Endothelial cell of umbilical vein (primary cell): ENCODE measurements around the gene PIEZO2. TPM values are rescaled to one million over a fixed set of nuclear protein-coding genes. Genes with fewer than 3 reads are reported as not detected.

Source experiments
- BruUV-seq: library from RNA; stranded (reverse); fragments of 400-500 nt; replicated peaks from 2 replicates; lab custom pipeline; 2021; lab: Mats Ljungman, UMichigan
- CTCF ChIA-PET: fragments of 300-600, 350-600 bp; sonication (Branson Sonifier 250); formaldehyde crosslinking; loops from one replicate; lab custom pipeline; 2021; ENCODE audit warnings: antibody characterized with exemption, inconsistent platforms; lab: Charles Lee
- POLR2A ChIA-PET: fragments of 300-600, 350-600 bp; sonication (Branson Sonifier 250); formaldehyde crosslinking; loops from one replicate; lab custom pipeline; 2021; ENCODE audit warnings: antibody characterized with exemption, inconsistent platforms; lab: Charles Lee
- DNase-seq: peaks from one replicate; pipeline ENCODE4 v3.0.0-alpha.2; 2011; ENCODE audit warnings: low read depth, low spot score
- FAIRE-seq: peaks from 2 replicates; lab custom pipeline; 2011; peaks lifted over from hg19 to GRCh38; lab: Jason Lieb, UNC
- H2AFZ ChIP-seq: 2 replicates; pipeline ENCODE4 v1.6.0; 2012; ENCODE audit warnings: low read depth, low read length, control low read depth, inconsistent platforms
- H3K27ac ChIP-seq: 2 replicates; pipeline ENCODE4 v1.5.1; 2011; ENCODE audit warnings: low read depth, mild to moderate bottlenecking, control low read depth, low read length, moderate library complexity; ENCODE audit not compliant: insufficient read depth
- H3K27me3 ChIP-seq, 2 experiments: 2 replicates each; pipeline versions ENCODE4 v1.6.0 to v1.6.1; 2011; ENCODE audit warnings: low read length in 2 of 2, mixed read lengths in 1 of 2; ENCODE audit not compliant: control insufficient read depth in 2 of 2, insufficient read depth in 2 of 2
- H3K36me3 ChIP-seq, 2 experiments: 2 replicates in 1 of 2; 3 replicates in 1 of 2; pipeline ENCODE4 v1.5.1; 2011; ENCODE audit warnings: low read length in 2 of 2, mild to moderate bottlenecking in 1 of 2, moderate library complexity in 1 of 2; ENCODE audit not compliant: control insufficient read depth in 2 of 2, insufficient read depth in 2 of 2; ENCODE audit errors: extremely low read depth in 1 of 2
- H3K4me1 ChIP-seq: 3 replicates; pipeline ENCODE4 v1.5.1; 2011; ENCODE audit warnings: mild to moderate bottlenecking, low read length; ENCODE audit not compliant: control insufficient read depth, insufficient read depth; ENCODE audit errors: extremely low read depth
- H3K4me2 ChIP-seq: 2 replicates; pipeline ENCODE4 v1.6.1; 2011; ENCODE audit warnings: low read length, control low read depth, mixed read lengths; ENCODE audit not compliant: insufficient read depth
- H3K4me3 ChIP-seq, 3 experiments: fragments of 200-600 bp in 1 of 3; sonication (generic), shearing (Covaris generic) in 1 of 3; replicated peaks in 1 of 3; 2 replicates each; pipeline ENCODE4 v1.5.1; 2011 to 2016; ENCODE audit warnings: control low read depth in 3 of 3, low read length in 3 of 3, mild to moderate bottlenecking in 2 of 3, inconsistent platforms in 1 of 3, low read depth in 1 of 3, moderate library complexity in 1 of 3; ENCODE audit not compliant: insufficient read depth in 1 of 3
- H3K79me2 ChIP-seq: 2 replicates; pipeline ENCODE4 v1.6.0; 2012; ENCODE audit warnings: low read length, inconsistent platforms; ENCODE audit not compliant: control insufficient read depth, insufficient read depth
- H3K9ac ChIP-seq: replicated peaks from 2 replicates; pipeline ENCODE3; 2011; ENCODE audit warnings: low read length, control low read depth; ENCODE audit not compliant: insufficient read depth; ENCODE audit errors: extremely low read depth
- H3K9me1 ChIP-seq: replicated peaks from 3 replicates; pipeline ENCODE4 v1.6.0; 2011; ENCODE audit warnings: mild to moderate bottlenecking, low read length; ENCODE audit not compliant: control insufficient read depth, insufficient read depth; ENCODE audit errors: extremely low read depth
- H3K9me3 ChIP-seq: replicated peaks from 2 replicates; pipeline ENCODE4 v1.5.1; 2012; ENCODE audit warnings: low read length, inconsistent platforms; ENCODE audit not compliant: control insufficient read depth, insufficient read depth
- H4K20me1 ChIP-seq: replicated peaks from 2 replicates; pipeline ENCODE3; 2011; ENCODE audit warnings: mild to moderate bottlenecking, low read length; ENCODE audit not compliant: control insufficient read depth, insufficient read depth; ENCODE audit errors: extremely low read depth
- EZH2 ChIP-seq: IDR thresholded peaks from 2 replicates; pipeline ENCODE4 v1.6.1; 2012; ENCODE audit warnings: borderline replicate concordance, low read depth, mild to moderate bottlenecking, moderate library complexity, low read length, inconsistent platforms; ENCODE audit not compliant: severe bottlenecking
- FOS ChIP-seq: IDR thresholded peaks from 2 replicates; pipeline ENCODE4 v1.6.1; 2011; ENCODE audit warnings: mild to moderate bottlenecking, low read length, moderate library complexity, borderline replicate concordance; ENCODE audit not compliant: insufficient read depth
- GATA2 ChIP-seq: IDR thresholded peaks from 2 replicates; pipeline ENCODE4 v1.7.0; 2011; ENCODE audit warnings: low read depth, mild to moderate bottlenecking, moderate library complexity, mixed read lengths, low read length; ENCODE audit not compliant: insufficient read length, insufficient read depth
- JUN ChIP-seq: IDR thresholded peaks from 2 replicates; pipeline ENCODE4 v1.6.1; 2011; ENCODE audit warnings: borderline replicate concordance, low read depth; ENCODE audit not compliant: insufficient read length, insufficient read depth
- MYC ChIP-seq: IDR thresholded peaks from one replicate; pipeline ENCODE4 v1.6.1; 2011; ENCODE audit warnings: mild to moderate bottlenecking, low read depth, low read length
- POLR2A ChIP-seq: IDR thresholded peaks from 2 replicates; pipeline ENCODE4 v1.6.1; 2012; ENCODE audit warnings: low read depth, mild to moderate bottlenecking, control low read depth, low read length
- POLR2AphosphoS5 ChIP-seq: IDR thresholded peaks from 2 replicates; pipeline ENCODE4 v1.6.1; 2012; ENCODE audit warnings: low read depth, mild to moderate bottlenecking, control low read depth, low read length, moderate library complexity; ENCODE audit not compliant: insufficient read depth
- dilution Hi-C: fragments of 300-500 bp; cut with MboI; formaldehyde crosslinking; loops from one replicate; pipeline ENCODE4 v1.15.0; 2019; ENCODE audit warnings: low sequenced_read_pairs; ENCODE audit not compliant: extremely low pct_ligation_motif_present
- intact Hi-C: fragments of 100-400 bp; cut with micrococcal nuclease; formaldehyde crosslinking; loops from one replicate; pipeline ENCODE4 v1.10.0; 2022
- polyA plus RNA-seq, 4 experiments: library from polyadenylated mRNA; depleted of rRNA in 3 of 4; stranded (reverse) in 3 of 4; unstranded in 1 of 4; fragments of >200 nt; gene quantifications; 2 replicates each; pipeline versions ENCODE4 v1.2.1 to v1.2.3, GENCODE V29; 2011 to 2012; ENCODE audit warnings: missing spikeins in 1 of 4
- total RNA-seq: library from RNA; stranded (reverse); gene quantifications from 2 replicates; pipeline ENCODE4 v1.2.3, GENCODE V29; 2021
- TF ChIP-seq, protein P1 (sequence below), 2 donors: IDR thresholded peaks; 1 replicate in 1 of 2; 2 replicates in 1 of 2; pipeline ENCODE4 v1.5.1; 2011; ENCODE audit warnings: low read length in 2 of 2, mild to moderate bottlenecking in 2 of 2, moderate library complexity in 2 of 2, control low read depth in 1 of 2, inconsistent platforms in 1 of 2, low read depth in 1 of 2; ENCODE audit not compliant: insufficient read depth in 1 of 2; ENCODE audit errors: extremely low read depth in 1 of 2
- TF ChIP-seq, protein P2 (sequence below): IDR thresholded peaks from 2 replicates; pipeline ENCODE4 v1.6.1; 2011; ENCODE audit not compliant: insufficient read depth, insufficient read length

PIEZO2 gene
- total and polyA plus RNA-seq, 2 donors (not counting 3 experiments of a cell fraction or from before 2014, with no cell fraction given), result 1.7 to 11.2 TPM

DNA sequence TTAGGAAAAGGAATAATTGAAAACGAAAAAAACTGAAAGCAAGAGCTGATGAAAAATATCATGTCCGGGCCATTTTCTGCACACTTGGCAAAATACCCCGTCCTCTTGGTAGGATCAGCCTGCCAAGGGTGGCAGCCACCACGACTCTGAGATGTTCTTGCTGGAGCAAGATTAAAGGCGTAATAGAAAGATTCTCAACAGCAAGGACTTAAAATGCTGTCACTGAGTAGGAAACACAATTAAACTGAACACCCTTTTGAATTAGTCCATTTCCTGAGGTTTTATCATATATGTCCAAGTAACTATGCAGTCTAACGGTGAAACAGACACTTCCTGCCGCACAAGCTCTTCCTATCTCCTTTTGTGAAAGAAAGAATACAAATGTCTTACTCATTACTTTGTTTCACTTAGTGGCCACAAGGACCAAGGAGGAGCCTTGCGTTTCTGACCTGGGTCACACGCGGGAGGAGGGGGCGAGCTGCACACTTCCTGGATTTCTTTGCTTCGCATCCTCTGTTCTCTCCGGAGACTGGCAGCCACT lies 222.7 kb downstream of the PIEZO2 start:
- intact Hi-C loops, result loop anchor here (1.0 to 5.0 kb wide), 7 partner anchors 13 to 954 kb away; no protein-coding TSS in a partner anchor
- H3K4me1 ChIP-seq, result peaks cover 48% of the 10 kb centered on the region
- no peaks in the 10 kb centered on the region for H3K9me3 ChIP-seq
- peak; percentile 86 for FAIRE-seq
- TF ChIP-seq FOS (peak; percentile 78), GATA2 (peak; percentile 89), POLR2AphosphoS5 (peak; percentile 83), MYC (no peak), JUN (peak; percentile 6), POLR2A (peak; percentile 36), EZH2 (no peak)
- TF ChIP-seq, protein P1, sequence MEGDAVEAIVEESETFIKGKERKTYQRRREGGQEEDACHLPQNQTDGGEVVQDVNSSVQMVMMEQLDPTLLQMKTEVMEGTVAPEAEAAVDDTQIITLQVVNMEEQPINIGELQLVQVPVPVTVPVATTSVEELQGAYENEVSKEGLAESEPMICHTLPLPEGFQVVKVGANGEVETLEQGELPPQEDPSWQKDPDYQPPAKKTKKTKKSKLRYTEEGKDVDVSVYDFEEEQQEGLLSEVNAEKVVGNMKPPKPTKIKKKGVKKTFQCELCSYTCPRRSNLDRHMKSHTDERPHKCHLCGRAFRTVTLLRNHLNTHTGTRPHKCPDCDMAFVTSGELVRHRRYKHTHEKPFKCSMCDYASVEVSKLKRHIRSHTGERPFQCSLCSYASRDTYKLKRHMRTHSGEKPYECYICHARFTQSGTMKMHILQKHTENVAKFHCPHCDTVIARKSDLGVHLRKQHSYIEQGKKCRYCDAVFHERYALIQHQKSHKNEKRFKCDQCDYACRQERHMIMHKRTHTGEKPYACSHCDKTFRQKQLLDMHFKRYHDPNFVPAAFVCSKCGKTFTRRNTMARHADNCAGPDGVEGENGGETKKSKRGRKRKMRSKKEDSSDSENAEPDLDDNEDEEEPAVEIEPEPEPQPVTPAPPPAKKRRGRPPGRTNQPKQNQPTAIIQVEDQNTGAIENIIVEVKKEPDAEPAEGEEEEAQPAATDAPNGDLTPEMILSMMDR (IDR thresholded peaks at IDR 0.05; ENCODE audit: extremely low read depth in 1 of 2, insufficient read depth in 1 of 2, low read depth in 1 of 2, low read length in 2 of 2), result peak in 1 of 2 donors; percentile 3
- TF ChIP-seq, protein P2, sequence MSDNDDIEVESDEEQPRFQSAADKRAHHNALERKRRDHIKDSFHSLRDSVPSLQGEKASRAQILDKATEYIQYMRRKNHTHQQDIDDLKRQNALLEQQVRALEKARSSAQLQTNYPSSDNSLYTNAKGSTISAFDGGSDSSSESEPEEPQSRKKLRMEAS, result no peak
- DNase-seq, result peak; percentile 91
- H2AFZ ChIP-seq, result no peak overlapping the region
- H3K36me3 ChIP-seq, result no peaks in the 10 kb centered on the region
- dilution Hi-C loops, result no loop called here
- peak overlapping the region in 1 of 3 experiments; percentile 13 for H3K4me3 ChIP-seq
- no peaks in the 10 kb centered on the region for H4K20me1 ChIP-seq
- H3K4me2 ChIP-seq, result peak overlapping the region; percentile 75
- H3K79me2 ChIP-seq, result no peaks in the 10 kb centered on the region
- POLR2A ChIA-PET, result interaction anchor here (0.5 kb wide), 1 partner anchor 1927 kb away, joined by 4 read pairs; no protein-coding TSS in a partner anchor
- no peaks in the 10 kb centered on the region for H3K27me3 ChIP-seq
- peak overlapping the region; percentile 93 for H3K27ac ChIP-seq
- TSS peak; percentile 74 for BruUV-seq
- CTCF ChIA-PET, result interaction anchor here (0.8 to 2.8 kb wide), 15 partner anchors 9 to 626 kb away, joined by 3 to 15 read pairs (median 5); no protein-coding TSS in a partner anchor
- peak overlapping the region; percentile 72 for H3K9ac ChIP-seq
- no peaks in the 10 kb centered on the region for H3K9me1 ChIP-seq
